GM21390 (cell line): ENCODE results near the gene FMN1.

ENCODE experiments used
- ATAC-seq: cut with Tn5 transposase; IDR thresholded peaks from one replicate; pipeline ENCODE4 v1.9.1; 2021; ENCODE audit not compliant: unreplicated experiment

FMN1 gene

DNA sequence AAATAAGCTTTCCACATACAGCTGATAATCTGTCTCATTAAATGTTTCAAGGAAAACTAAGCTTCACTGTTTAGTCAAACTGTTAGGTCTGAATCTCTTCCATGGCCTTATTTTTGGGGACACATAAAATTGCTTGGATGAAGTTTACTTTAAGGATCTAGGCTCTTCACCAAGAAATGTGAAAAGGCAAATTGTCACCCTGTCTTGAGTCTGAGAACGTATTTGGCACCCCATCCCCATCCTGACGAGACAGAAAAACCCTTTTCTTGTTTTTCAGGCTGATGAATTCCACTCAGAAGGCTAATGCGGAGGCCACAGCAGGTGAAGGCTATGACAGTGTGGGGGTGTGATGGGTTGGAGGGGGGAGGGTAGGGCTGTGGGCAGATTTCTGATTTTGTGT, 250.1 kb downstream of the FMN1 start:
- no peak for ATAC-seq

DNA sequence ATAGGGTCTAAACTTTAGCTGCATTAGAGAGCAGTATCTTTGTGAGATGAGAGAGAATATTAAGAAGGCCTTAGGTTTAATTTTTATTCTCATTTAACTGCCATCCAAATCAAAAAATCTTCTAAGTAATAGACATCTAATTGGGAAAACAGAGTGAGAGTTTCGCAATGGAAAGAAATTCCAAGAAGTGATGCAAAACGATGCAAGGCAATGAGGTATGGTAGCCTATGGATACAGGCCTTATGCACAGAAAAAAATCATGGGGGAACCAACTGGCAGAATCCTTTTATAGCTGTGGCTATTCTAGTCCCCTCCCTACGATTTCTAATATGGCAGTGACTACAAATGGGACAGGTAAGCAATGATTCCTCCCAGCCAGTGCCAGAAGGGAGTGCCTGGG, 250.8 kb downstream of the FMN1 start:
- no peak for ATAC-seq

DNA sequence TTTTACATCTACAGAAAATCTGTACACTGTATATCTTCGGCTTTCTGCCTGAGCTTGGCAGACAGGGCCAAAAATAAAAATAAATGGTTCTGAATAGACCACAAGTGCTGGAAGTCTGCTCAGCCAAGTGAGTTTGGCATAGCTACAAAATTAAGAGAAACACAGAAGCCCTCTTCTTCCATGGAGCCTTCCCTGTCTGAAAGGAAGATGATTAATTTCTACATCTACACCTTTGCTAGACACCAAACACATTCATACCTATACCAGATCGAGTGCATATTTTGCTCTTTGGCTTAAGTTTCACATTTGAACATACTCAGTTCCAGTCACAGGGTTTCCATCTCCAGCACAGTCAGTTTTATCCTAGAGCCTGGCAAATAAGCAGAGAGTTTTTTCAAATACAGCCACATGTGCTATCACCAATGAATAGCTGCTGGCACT, 252.1 kb downstream of the FMN1 start:
- ATAC-seq, result no peak

DNA sequence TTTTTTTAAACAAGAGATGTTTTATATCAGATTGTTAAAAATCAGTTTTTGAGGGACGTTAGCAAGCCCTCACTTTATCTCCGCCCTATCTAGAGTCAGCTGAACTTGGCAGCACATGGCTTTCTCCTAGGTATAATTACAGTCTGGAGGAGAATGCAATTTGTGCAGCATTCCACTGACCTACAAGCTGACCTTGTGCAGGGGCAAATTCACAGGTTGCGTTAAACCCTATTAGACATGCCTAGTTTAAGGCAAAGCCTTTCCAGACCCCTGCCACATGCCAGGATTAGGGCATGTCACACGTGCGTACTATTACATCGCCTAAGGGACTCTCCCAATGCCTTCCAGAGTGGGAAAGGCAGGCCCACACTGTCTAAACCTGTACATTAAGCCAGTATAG, 252.7 kb downstream of the FMN1 start:
- ATAC-seq, result no peak

DNA sequence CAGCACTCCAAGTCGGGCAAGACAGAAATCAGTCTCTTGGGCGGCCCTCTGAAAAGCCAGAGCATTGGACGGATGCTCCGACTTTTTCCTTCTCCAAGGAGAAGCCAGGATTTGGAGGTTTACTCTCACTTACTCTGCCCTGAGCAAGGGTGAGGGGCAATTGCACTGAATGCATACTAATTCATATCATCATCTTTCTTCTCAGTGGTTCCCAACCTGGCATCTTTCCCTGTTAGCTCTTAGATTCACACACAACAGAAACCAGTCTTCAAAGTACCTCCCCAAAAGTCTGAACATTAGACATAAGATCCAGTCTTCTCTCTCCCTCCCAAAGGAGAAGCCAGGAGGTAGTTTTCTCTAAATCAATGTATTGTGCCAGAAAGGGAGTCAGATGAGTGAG, 257.5 kb downstream of the FMN1 start:
- ATAC-seq, result no peak

DNA sequence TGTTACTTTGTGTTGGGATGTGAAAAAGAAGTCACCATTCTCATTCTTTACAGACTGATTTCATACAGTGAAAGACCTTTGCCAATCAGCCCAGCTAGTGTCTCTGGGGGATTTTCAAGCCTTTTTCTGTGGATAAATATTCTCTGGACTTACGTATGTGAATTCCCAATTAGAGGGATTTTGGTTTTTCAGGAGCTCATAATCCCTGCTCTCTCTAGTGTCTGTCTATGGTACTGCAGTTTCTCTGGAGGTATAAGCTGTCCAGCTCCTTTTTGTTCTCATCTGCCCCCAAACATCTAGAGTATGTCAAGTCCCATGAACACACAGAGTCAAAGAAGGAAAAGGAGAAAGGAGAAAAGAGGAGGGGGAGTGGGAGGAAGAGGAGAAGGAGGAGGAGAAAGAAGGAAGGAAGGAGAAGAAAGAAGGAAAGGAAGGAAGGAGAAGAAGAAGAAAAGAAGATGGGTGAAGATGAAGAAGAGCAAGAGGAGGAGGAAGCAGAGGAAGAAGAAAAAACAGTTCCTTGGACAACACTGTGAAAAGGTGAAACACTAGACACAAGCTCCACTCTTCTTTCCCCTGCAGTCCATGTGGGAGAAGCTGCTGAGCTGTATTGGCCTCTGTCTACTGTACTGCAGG, 258.1 kb downstream of the FMN1 start:
- ATAC-seq, result no peak

DNA sequence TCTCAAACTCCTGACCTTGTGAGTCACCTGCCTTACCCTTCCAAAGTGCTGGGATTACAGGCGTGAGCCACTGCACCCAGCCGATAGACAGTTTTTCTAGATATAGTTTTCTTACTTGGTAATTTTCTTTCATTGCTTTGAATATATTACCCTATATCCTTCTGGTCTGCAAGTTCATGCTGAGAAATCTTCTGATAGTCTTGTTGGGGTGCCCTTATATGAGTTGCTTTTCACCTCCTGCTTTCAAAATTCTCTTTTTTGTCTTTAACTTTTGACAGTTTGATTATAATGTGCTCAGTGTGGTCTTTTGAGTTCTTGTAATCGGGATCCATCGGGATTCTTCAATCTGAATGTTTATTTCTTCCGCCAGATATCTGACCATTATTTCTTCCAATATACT, 259.4 kb downstream of the FMN1 start:
- ATAC-seq, result no peak

DNA sequence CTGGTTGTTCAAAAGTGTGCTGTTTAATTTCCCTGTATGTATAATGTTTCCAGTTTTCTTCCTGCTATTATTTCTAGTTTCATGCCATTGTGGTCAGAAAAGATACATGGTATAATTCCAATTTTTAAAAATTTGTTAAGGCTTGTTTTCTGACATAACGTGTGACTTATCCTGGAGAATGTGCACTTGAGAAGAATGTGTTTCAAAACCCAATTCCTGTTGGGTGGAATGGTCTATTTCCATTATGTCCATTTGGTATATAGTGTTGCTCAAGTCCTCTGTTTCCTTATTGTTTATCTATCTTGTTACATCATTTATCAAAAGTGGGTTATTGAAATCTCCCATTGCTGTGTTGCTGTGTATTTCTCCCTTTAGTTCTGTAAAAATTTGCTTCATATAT, 261.3 kb downstream of the FMN1 start:
- no peak for ATAC-seq

DNA sequence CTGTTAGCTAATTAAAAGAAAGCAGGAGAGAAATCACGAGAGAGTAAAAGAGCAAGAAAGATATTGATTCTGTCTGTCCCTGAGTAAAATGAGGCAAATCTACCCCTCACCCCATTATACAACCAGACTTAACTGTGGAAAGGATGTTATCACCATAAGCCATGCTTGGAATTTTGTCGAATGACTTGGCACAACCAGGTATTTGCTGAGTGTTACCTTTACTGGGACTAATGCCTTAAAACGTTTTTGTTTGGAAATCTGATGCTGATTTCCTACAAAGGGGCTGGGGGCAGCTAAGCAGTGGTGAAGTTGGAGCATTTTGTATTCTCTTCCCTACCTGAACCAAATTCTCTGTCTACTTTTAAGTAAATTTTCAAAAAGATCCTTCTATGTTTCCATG, 265.6 kb downstream of the FMN1 start:
- no peak for ATAC-seq

DNA sequence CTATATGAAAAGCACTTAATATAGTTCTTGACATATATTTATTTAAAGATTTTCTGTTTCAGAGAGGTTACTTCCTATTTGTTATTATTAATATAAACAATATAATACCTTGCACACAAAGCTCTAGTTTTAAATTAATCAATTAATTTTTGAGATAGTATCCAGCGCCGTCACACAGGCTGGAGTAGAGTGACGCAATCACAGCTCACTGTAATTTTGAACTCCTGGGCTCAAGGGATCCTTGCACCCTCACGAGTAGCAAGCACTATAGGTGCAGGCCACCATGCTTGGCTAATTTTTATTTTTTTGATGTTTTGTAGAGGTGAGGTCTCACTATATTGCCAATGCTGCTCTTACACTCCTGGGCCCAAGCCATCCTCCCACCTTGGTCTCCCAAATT, 267.4 kb downstream of the FMN1 start:
- no peak for ATAC-seq

DNA sequence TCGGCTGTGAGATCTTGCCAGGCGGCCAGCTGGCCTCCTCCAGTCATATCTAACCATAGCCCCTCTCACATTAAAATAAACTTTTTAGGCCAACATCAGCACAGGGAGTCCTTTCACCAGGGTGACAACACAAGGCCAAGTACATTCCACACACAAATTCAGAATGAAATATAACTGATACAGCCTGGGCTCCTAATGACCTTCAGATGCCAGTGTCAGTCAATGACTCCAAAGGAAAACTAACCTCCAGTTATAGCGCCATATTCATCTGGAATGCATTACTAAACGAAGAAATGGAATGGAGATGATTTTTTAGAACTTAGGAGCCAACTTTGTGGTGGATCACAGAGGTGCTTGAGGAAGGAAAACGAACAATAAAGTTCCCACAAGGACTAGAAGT, 271.3 kb downstream of the FMN1 start:
- ATAC-seq, result no peak

DNA sequence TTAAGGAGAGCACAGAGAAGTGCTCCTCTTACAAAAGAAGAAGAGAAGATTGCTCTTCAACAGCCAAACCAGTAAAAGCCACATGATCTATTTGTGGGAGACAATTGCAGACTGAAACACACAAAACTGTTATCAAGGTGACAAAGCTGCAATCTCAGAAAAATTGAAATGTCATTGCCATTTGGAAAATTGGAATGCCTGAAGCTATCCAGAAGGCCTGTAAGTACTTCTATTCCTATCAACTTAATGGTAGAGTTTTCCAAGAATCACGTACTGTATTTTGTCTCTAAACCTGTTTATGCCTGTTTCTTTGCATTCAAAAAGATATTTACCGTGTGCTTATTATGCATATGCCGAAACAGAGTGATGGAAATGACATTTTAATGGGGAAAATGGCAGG, 272.0 kb downstream of the FMN1 start:
- ATAC-seq, result no peak

DNA sequence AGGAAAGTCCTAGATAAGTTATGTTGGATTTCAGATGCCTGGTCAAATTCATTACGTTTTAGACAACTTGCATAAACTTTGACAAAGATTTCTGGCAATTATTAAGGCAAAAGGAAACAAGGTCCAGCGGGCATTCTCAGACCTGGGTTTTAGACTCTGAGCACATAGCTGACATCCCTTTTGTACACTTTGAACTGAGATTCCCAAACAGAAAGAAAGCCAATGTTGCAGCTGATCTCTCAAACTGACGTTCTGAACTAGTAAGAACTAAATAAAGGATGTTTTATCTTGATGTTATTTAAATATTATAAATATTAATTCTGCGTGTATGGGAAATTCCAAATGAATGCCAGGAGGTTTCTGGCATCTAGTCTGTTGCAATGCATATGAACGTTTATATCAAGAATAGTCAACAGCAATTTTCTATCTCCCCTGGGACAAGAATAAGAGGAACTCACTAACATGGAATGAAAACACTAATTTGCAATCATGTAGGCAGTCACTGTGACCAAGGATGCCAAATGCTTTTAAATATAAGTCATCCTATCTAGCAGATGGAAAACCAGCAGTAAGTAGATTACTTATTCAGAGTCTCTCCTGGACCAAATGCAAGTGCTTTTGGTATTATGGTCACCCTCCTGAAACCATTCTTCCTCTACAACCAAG, 274.6 kb downstream of the FMN1 start:
- ATAC-seq, result no peak

DNA sequence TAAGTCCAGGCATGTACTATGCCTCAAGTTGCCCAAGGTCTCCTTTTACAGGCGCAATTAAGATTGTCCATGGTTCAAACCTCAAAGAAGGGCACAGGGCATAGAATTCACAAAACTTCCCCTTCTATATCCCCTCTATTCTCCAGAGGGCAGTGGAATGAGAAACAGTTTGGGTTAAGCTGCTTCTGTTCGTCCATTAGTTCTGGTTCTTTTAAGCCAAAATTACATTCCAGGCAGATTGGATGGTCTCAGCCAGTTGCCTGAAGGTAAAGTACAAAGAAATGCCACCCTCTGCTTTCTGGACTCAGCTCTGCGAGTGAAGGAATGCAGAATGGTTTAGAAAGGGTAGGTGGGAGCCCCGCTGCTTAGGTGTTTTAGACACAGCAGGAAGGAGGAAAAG, 276.0 kb downstream of the FMN1 start:
- no peak for ATAC-seq

DNA sequence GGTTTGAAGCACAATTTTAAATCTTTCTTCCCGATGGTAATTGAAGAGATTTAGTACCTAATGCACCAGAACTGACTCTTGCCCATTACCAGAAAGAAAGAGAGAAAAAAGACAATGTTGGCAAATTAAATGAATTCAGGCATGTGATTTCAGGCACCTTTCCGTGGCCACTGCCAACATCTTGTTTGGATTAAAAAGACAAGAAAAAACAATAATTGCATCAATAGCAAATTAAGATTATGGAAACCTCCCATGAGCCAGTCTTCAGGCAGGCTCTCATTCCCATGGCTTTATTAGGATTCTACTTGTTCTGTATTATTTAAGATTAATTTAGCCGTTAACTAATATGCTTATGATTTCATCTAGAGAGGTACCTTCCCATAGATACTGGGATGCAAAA, 283.7 kb downstream of the FMN1 start:
- no peak for ATAC-seq

DNA sequence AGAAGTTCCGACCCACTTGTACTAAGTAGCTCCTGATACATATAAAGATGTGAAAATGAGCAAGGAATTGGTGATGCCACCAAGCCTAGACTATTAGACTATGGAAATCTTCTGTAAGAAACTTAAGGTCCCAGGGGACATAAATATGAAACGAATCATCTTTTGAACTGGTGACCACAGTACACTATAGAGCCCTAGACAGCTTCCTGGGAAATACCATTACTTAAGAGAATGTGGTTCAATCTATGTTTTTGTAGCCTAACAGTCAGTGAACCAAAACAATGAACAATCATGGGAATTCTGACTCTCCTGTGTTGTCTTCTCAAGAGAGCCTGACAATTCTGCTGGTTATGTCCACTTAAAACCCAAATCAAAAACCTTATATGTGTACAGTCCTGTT, 285.1 kb downstream of the FMN1 start:
- ATAC-seq, result no peak

DNA sequence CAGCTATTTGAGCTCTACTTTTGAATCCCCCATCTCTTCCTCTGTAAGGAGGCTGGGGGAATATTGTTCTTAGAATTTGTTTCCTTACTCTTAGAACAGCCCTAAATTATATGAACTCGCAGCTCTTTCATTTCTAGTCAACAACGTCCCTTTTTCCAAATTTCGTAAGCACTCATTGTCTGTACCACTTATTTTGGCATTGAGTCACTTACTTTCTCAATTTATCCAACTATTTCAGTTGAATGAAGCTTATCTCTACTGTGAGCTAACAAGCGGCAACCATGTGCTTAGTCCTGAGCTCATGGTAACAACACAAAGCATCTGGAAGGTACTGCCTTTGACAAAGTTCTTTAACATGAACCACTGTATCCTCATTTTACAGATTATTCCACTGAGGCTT, 285.6 kb downstream of the FMN1 start:
- ATAC-seq, result no peak

DNA sequence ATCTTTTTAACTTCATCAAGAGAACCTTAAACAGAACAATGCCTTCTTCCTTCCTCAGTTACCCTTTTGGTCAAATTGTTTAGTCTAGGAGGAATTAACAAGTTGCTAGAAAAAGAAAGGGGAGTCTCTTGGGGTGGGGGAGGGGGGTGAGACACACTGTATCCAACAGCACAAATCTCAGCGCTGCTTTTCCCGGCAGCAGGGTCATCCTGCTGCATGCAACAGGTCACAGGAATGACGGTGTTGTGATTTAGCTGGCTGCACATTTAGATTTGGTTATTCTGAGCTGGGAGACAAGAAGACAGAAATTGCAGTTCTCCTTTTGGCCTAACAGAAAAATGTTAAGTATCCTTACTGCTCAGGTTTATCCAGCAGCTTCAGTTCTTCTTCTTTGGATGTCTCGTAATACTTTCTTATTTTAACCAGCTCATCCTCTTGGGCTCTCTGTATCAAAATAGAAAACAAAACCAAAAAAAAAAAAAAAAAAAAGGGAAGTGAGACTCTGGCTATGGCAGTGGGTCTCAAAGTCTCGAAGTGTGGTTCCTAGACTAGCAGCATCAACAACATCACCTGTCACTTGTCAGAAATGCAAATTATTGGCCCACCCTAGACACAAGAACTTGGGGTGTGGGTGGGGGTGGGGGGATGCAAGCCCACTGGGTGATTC, 286.2 kb downstream of the FMN1 start:
- ATAC-seq, result peak; percentile 90

DNA sequence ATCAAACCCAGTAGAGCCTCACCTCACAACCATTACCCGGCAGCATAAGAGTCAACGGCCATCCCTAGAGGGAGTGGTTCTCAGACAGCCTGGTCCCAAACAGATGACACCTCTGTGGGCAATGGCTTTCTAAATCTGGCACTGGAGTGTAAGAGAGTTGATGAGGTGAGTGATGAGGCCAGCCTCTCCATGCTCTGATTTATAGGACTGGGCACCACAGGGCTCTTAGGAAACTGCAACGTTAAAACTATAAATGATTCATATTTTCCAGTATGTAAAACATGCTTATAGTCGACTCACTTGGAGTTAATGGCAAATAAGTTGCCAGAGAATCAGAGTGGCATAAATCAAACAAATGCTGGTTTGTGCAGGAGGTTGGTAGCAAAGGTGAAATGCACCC, 289.0 kb downstream of the FMN1 start:
- ATAC-seq, result no peak

DNA sequence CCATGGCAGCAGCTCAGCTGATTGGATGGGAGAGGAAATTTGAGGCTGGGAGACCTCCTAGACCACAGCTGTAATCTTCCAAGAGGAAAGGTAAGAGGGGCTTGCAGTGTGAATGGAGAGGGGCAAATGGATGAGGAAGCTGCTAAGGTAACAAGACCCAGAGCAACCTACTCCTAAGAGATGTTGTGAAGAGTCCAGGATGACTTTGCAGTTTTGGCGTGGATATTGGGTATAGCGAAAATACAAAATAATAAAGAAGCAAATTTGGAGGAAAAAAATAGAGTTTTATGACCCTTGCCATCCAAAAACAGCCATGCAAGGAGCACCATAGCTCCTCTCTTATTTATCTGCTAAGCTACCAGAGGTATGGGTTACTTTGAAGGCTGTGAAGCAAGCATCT, 290.1 kb downstream of the FMN1 start:
- no peak for ATAC-seq

DNA sequence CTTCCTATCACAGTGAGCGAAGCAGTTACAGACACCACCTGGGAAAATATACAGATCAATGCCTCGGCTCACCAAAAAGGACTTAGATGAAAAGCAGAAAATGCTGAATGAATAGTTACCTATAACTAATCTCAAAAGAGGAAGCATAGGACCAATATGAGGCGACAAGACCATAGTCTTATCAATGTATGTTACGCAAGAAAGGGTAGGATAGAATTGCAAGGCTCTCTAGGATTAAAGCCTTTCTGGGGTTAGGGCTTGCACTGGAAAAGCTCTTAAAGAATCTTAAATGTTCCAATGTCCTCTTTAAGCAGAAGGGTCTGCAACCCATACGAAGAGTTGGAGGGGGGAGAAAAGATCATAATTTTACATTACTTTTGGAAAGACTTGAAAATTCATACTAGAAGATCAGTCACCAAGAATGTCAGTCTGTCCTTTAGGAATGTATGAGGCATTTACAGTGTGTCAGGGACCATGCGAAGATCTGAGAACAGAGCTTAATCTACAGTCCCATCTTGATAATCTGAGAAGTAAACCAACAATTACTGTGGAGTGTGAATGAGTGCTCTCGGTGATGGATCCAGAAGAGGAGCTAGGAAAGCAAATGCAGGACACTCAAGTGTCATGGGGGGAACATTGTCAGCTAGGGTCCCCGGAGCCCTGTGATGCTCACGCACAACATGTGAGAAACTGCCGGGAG, 290.8 kb downstream of the FMN1 start:
- no peak for ATAC-seq

DNA sequence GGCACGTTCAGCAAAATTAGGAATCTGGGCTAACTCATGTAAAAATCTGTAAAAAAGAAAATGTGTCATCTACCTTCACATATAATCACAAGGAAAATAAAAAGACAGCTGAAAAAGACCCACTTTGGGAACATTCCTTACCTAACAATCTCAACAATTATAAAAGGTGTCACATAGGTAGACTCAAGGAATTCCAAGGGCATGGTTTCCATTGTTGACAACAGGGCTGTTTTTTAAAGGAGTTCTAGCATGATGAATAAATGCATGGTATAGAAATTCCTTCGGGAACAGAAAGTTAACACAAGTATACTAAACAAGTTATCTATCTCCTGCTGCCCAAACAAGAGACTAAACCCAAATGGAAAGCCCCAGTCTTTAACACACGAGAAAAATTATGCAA, 292.5 kb downstream of the FMN1 start:
- no peak for ATAC-seq
